LNCaP clone FGC (cell line): Measurements from ENCODE around the gene CEP72.
"Not testable (repeated sequence)": the region's sequence is repeated elsewhere in the genome, so short reads cannot be mapped to it uniquely, and the experiment has no call there.

Experiments
- DNase-seq: peaks from one replicate; pipeline ENCODE4 v3.0.0-alpha.2; 2011; ENCODE audit warnings: low read depth
- H3K4me3 ChIP-seq: 2 replicates; pipeline ENCODE4 v1.5.1; 2011; ENCODE audit warnings: mild to moderate bottlenecking, low read depth, low read length, control low read depth
- TF ChIP-seq, protein P1 (sequence below): IDR thresholded peaks from 2 replicates; pipeline ENCODE4 v1.5.1; 2012; ENCODE audit warnings: mild to moderate bottlenecking; ENCODE audit not compliant: control insufficient read depth, insufficient read depth; ENCODE audit errors: extremely low read depth

Gene CEP72

DNA sequence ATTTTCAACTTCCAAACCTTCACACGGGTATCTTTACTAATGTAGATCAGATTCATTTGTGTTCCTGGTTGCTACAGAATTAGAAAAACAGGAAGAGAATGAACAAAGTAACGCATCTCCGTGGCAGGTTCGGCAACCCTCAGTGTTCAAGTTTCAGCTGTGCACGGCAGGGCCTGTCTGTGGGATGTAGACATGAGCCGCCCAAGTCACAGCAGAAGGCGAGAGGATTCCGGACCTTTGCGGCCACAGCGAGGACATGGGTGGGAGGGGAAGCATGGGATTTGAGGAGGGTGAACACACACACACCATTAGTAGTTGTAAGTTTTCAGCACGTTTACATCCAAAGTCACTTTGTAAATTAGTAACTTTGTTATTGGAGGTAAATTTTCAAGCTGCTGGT is 31.7 kb upstream of the CEP72 start:
- DNase-seq: no peak
- TF ChIP-seq, protein P1, sequence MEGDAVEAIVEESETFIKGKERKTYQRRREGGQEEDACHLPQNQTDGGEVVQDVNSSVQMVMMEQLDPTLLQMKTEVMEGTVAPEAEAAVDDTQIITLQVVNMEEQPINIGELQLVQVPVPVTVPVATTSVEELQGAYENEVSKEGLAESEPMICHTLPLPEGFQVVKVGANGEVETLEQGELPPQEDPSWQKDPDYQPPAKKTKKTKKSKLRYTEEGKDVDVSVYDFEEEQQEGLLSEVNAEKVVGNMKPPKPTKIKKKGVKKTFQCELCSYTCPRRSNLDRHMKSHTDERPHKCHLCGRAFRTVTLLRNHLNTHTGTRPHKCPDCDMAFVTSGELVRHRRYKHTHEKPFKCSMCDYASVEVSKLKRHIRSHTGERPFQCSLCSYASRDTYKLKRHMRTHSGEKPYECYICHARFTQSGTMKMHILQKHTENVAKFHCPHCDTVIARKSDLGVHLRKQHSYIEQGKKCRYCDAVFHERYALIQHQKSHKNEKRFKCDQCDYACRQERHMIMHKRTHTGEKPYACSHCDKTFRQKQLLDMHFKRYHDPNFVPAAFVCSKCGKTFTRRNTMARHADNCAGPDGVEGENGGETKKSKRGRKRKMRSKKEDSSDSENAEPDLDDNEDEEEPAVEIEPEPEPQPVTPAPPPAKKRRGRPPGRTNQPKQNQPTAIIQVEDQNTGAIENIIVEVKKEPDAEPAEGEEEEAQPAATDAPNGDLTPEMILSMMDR: no peak
- H3K4me3 ChIP-seq: no peak overlapping the region

DNA sequence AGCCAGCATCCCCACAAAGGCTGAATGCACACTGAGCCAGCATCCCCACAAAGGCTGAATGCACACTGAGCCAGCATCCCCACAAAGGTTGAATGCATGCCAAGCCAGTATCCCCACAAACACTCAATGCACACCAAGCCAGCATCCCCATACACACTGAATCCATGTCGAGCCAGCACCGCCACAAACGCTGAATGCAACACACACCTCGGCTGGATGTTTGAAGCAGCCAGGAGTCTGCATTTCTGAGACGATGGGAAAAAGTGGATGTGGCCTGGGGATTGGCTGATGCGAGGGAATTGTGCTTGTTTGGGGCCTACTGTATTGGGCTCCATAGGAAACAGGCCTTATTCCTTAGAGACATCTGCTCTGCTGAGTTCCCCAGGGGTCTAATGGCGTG is 30.9 kb upstream of the CEP72 start:
- TF ChIP-seq, protein P1: no peak
- no peak overlapping the region for H3K4me3 ChIP-seq
- DNase-seq: no peak

DNA sequence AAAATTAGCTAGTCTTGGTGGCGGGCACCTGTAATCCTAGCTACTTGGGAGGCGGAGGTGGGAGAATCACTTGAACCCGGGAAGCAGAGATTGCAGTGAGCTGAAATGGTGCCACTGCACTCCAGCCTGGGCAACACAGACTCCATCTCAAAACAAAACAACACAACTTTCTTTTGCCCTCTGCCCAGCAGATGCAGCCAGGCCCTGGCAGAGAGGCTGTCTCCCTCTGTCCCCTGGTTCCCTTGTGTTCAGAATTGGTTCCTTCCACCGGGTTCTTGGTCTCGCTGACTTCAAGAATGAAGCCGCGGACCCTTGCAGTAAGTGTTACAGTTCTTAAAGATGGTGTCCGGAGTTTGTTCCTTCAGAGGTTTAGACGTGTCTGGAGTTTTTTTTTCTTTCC is 30.2 kb upstream of the CEP72 start:
- H3K4me3 ChIP-seq: no peak overlapping the region
- no peak for DNase-seq
- TF ChIP-seq, protein P1: no peak

DNA sequence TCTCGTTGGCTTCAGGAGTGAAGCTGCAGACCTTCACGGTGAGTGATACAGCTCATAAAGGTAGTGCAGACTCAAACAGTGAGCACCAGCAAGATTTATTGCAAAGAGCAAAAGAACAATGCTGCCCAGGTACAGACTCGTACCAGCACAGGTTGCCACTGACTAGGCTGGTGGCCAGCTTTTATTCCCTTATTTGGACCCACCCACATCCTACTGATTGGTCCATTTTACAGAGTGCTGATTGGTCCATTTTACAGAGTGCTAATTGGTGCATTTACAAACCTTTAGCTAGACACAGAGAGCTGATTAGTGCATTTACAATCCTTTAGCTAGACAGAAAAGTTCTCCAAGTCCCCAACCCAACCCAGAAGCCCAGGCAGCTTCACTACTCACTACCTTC is 29.7 kb upstream of the CEP72 start:
- H3K4me3 ChIP-seq, DNase-seq: not testable (repeated sequence)

DNA sequence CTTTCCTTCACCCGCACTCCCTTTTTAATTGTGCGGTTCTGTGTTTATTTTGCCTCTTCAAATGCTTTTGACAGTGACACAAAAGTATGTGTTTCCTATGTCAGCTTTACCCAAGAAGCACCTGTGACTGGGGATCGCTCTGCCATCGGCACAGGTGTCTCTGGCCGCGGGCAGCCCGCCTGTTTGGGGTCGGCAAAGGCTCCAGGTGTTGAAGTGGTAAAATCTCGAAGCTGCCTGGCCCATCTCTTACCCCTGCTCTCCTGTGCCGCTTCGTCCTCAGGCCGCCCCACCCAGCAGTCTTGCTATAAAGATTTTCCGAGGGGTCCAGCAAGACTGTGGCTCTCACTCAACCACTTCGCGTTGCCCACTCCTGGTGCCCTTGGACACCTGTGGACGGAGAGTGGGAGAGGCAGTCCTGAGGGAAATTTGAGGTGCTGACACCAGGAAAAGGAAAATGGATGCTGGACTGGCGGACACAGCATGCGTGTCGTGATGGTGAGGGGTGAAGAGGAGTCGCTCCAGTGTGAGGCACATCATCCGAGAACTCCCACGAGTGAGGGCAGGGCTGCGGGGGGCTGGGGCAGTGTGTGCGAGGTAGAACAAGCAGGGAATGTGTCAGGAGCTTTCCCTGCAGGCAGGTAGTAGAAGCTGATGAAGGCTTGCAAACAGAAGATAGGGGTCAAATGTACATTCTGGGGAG is 29.1 kb upstream of the CEP72 start:
- TF ChIP-seq, protein P1: no peak
- no peak for DNase-seq

DNA sequence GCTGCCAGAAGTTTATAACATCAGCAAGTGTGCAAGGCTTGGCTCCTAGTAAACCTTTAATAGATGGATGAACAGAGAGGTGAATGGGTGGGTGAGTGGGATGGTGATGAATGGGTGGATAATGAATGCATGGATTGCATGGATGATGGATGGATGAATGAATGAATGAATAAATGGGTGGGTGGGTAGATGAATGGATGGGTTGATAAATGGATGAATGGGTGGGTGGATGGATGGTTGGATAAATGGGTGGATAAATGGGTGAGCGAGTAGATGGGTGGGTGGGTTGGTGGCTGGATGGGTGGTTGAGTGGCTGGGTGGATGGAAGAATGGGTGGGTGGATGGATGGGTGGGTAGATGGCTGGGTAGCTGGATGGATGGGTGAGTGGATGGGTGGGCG is 28.5 kb upstream of the CEP72 start:
- no peak overlapping the region for H3K4me3 ChIP-seq
- TF ChIP-seq, protein P1: no peak
- DNase-seq: no peak

More for the DNA sequence above, 29.1 kb upstream of the CEP72 start:
- H3K4me3 ChIP-seq: no peak overlapping the region

DNA sequence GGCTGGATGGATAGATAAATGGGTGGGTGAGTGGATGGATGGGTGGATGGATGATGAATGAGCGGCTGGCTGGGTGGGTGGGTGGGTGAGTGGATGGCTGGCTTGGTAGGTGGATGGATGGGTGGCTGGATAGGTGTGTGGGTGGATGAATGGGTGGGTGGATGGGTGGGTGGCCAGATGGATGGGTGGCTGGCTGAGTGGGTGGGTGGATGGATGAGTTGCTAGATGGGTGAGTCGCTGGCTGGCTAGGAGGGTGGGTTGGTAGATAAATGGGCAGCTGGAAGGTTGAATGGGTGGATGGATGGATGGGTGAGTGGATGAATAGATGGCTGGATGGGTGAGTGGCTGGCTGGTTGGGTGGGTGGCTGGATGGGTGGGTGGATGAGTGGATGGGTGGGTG is 27.9 kb upstream of the CEP72 start:
- TF ChIP-seq, protein P1: no peak
- H3K4me3 ChIP-seq: no peak overlapping the region
- DNase-seq: no peak
